GM18870 (cell line): ENCODE results near the gene FBXO28.

Experiments
- ATAC-seq: cut with Tn5 transposase; IDR thresholded peaks from one replicate; pipeline ENCODE4 v1.9.1; 2021; ENCODE audit warnings: moderate library complexity; ENCODE audit not compliant: unreplicated experiment

FBXO28 gene

DNA sequence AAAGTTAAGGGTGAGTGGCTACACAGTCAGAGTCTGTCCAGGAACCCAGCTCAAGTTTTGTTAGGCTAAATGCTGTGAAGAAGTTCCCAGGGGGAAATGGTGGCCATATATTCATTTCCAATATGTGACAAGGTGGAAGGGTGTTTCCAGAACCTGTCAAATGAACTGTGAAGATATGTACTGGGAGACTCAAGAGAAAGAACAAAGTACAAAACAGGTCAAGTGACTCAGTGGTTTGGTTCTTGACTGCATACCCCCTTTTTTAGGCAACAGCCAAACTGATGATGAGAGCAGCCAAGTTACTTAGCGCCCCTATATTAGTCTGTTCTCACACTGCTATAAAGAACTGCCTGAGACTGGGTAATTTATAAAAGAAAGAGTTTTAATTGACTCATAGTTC lies 18.6 kb upstream of the FBXO28 start:
- no peak for ATAC-seq

- ATAC-seq = no peak
Observed at GRCh38 chr1:224095867-224096266, 18.0 kb upstream of the FBXO28 start.

- no peak for ATAC-seq
Observed at GRCh38 chr1:224096773-224097172, 17.1 kb upstream of the FBXO28 start.

DNA sequence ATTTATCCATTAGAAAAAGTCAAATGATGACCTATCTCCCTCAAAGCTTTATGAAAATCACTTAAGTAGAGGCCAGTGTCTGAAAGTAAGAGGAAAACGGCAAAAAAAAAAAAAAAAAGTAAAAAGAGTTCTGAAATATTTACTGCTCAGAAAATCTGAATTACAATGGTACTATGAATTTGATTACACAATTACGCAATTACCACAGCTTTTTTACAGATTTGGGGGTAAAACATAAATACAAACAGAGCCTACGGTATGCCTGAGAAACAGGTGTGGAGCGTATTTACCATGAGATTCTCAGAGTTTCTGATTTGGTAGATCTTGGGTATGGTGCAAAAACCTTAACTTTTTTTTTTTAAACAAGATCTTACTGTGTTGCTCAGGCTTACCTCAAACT lies 15.9 kb upstream of the FBXO28 start:
- no peak for ATAC-seq

GRCh38 chr1:224106568-224107281 lies 7.2 kb upstream of the FBXO28 start:
- ATAC-seq = peak; percentile 83

DNA sequence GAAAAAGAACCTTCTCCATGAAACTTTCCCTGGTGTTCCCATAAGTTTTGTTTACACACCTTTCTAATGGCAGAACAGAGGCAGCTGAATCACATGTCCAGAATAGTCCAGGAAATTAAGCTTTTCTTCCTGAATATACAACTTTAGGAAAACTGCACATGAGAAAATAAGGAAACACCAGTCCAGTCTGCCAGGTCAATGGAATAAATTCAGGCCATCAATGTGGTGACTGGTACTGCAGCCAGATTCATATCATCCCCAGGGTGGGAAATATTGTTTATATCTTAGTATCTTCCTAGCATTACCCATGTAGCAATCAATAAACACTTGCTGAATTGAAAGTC lies 6.7 kb upstream of the FBXO28 start:
- no peak for ATAC-seq

- no peak for ATAC-seq
Observed at GRCh38 chr1:224108991-224109390, 4.9 kb upstream of the FBXO28 start.

DNA sequence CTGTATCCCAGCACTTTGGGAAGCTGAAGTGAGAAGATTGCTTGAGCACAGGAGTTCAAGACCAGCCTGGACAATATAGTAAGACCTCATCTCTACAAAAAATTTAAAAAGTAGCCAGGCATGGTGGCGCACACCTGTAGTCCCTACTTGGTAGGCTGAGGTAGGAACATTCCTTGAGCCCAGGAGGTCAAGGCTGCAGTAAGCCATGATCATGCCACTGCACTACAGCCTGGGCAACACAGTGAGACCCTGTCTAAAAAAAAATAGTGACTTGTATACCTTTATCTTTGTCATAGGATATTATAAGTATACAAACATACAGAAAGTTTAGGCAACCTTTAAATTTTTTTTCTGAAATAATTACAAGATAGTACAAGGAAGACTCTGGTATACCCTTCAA lies 3.9 kb upstream of the FBXO28 start:
- ATAC-seq = no peak

- ATAC-seq = no peak
Observed at GRCh38 chr1:224113005-224113404, 906 bp upstream of the FBXO28 start.

DNA sequence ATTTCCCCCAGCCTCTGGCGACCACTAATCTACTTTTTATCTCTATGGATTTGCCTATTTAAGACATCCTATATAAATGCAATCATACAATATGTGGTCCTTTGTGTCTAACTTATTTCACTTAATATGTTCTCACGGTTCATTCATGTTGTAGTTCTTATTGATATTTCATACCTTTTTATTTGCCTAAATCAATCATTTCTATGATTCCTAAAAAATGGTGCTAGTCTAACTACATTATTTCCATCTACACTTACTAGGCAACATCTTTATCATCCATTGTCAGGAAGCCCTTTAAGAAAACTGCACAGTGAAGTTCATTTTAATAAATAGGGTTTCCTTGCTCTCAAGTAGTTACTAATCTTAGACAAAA lies 380 bp upstream of the FBXO28 start:
- ATAC-seq = peak; percentile 5

DNA sequence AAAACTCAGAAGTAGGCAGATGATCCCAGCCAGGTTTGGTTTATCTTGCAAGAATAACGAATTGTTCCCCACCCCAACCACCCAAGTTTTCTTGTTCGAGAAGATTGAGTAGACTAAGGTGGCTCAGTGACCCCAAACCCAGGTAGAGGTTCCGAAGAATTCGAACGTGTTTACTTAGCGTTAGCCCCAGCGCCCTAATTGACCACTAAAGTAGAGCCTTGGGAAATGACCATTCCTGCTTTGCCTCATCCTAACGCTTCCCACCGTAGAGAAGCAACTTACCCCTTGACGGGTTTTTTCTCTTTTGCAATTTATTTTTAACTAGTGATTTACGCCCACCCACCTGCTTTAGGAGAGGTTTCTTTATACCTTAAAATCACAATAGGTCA lies 870 bp downstream of the FBXO28 start:
- ATAC-seq = no peak

- ATAC-seq = no peak
Observed at GRCh38 chr1:224116131-224116530, 2.2 kb downstream of the FBXO28 start.

GRCh38 chr1:224118688-224119087 lies 4.8 kb downstream of the FBXO28 start:
- no peak for ATAC-seq

DNA sequence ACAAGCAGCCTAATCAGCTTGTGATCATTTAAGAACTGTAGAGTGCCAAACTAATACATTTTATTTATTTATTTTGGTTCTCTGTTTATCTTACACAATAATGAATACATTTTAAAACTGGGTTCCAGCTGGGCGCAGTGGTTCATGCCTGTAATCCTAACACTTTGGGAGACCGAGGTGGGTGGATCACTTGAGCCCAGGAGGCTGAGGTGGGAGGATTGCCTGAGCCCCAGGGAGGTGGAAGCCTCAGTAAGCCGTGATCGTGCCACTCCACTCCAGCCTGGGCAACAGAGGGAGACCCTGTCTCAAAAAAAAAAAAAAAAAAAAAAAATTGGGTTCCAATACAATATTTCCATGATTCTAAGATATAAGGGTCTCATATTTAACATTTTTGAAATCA lies 9.2 kb downstream of the FBXO28 start:
- no peak for ATAC-seq

- no peak for ATAC-seq
Observed at GRCh38 chr1:224124220-224124619, 10.3 kb downstream of the FBXO28 start.

DNA sequence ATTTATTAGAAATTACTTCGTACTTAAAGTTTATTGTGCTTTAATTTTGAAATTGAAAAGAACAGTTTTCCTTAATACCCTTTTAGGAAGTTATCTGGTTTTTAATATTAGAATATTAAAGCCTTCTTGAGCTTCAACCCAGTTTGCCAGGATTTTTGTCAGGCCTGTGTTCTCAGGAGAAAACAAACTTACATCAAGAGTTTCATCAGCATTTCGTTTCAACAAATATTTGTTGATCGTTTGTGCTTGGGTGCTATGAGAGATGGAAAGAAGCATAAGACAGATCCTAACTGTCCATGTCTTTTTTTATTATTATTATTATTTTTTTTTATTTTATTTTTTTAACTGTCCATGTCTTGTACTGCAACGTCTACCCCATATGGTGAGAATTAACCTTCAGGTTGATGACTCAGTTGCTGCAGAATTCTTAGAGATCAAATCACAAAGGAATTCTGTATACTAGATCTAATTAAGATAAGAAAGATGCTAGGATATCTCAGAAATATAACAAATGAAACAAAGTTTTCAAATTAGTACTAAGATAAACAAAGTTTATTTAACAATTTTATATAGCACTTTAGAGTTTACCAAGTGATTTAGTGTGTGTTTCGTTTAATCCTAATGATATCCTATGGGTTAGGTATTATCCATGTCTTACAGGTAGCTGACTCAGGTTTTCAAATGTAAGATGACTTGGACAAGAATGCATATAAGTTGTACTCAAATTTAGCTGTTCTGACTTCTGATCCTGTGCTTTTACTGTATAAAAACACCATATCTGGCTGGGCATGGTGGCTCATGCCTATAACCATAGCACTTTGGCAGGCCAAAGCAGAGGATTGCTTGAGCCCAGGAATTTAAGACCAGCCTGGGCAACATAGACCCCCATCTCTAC lies 14.3 kb downstream of the FBXO28 start:
- ATAC-seq = no peak

- ATAC-seq = no peak
Observed at GRCh38 chr1:224131253-224131652, 17.3 kb downstream of the FBXO28 start.

DNA sequence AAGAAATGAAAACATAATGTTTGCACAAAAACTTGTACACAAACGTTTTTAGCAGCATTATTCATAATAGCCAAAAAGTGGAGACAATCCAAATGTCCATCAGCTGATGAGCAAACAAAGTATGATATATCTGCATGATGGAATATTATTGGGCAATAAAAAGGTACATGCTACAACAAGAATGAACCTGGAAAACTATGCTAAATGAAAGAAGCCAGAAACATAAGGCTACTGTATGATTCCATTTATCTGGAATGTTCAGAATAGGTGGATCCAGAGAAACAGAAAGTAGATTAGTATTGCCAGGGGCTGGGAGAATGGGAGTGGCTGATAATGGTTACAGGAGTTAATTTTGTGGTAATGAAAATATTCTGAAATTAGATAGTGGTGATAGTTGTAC lies 19.0 kb downstream of the FBXO28 start:
- no peak for ATAC-seq

GRCh38 chr1:224133741-224134299 lies 19.9 kb downstream of the FBXO28 start:
- no peak for ATAC-seq

DNA sequence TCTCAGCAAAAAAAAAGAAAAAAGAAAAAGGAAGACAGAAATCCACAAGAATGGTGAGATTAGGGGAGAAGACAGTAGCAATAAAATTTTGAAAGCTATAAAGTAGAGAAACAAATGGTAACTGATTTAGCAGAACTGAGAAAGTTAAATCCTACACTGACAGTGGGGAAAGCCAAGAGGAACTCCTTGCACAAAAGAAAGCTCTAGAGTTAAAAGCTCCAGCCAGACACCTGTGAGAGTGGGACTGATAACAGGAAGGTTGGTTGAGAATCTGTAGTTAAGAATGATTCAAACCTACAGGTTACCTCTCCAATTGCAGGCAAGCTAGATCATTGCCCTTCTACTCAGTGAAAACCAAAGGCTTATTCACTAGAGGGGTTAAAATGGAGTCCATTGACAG lies 23.6 kb downstream of the FBXO28 start:
- ATAC-seq = no peak

DNA sequence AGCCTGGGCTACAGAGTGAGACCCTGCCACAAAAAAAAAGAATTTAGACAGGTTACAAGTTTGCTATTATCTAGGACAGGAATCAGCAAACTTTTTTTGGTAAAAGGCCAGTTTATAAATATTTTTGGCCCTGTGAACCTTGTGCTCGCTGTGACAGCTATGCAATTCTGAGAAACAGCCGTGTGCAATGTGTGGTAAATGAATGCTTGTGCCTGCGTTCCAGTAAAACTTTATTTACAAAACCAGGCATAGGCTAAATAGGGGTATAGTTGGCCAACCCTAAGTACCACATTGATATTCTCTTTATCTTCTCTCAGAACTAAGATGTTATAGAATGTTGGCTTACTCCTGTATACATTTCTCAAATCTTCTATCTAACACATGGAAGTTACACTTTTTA lies 24.3 kb downstream of the FBXO28 start:
- no peak for ATAC-seq

- ATAC-seq = no peak
Observed at GRCh38 chr1:224141693-224142092, 27.8 kb downstream of the FBXO28 start.
